IMR-90 (cell line): Measurements from ENCODE around the gene TAF10. TPM values are rescaled to one million over a fixed set of nuclear protein-coding genes. Genes with fewer than 3 reads are reported as not detected.

Experiments used
- ATAC-seq: fragments of 200-7000 bp; cut with Tn5 transposase; 2 replicates; pipeline ENCODE4 v1.9.1; 2020; ENCODE audit warnings: low read depth, mild to moderate bottlenecking, moderate library complexity
- BruUV-seq: library from RNA; stranded (reverse); fragments of 400-500 nt; replicated peaks from 2 replicates; lab custom pipeline; 2021; lab: Mats Ljungman, UMichigan
- CTCF ChIA-PET: fragments of 300-600 bp; formaldehyde crosslinking; extraction: SDS; loops from one replicate; lab custom pipeline; 2021; ENCODE audit warnings: antibody characterized with exemption; lab: Yijun Ruan, JAX
- POLR2A ChIA-PET: fragments of 300-600 bp; sonication (Branson Sonifier 250); formaldehyde crosslinking; loops from one replicate; lab custom pipeline; 2022; ENCODE audit warnings: antibody characterized with exemption; ENCODE audit not compliant: unreplicated experiment; lab: Charles Lee
- DNase-seq: peaks from one replicate; pipeline ENCODE4 v3.0.0; 2013
- H2AFZ ChIP-seq: replicated peaks from 2 replicates; pipeline ENCODE3; 2013; ENCODE audit warnings: low read length, mild to moderate bottlenecking; ENCODE audit not compliant: poor library complexity
- H2AK5ac ChIP-seq: 2 replicates; pipeline ENCODE4 v1.6.1; 2013; ENCODE audit warnings: low read depth, low read length, inconsistent platforms
- H2AK9ac ChIP-seq: replicated peaks from 2 replicates; pipeline ENCODE3; 2013; ENCODE audit warnings: mild to moderate bottlenecking, low read depth, low read length, moderate library complexity; ENCODE audit not compliant: poor library complexity
- H2BK120ac ChIP-seq: 2 replicates; pipeline ENCODE4 v1.6.1; 2013; ENCODE audit warnings: low read depth, low read length, inconsistent platforms
- H2BK15ac ChIP-seq: 3 replicates; pipeline ENCODE4 v1.6.1; 2013; ENCODE audit warnings: low read depth, low read length, inconsistent platforms
- H2BK20ac ChIP-seq: 2 replicates; pipeline ENCODE4 v1.6.1; 2013; ENCODE audit warnings: low read depth, mild to moderate bottlenecking, inconsistent platforms, low read length, moderate library complexity
- H2BK5ac ChIP-seq: 2 replicates; pipeline ENCODE4 v1.6.1; 2013; ENCODE audit warnings: mild to moderate bottlenecking, low read depth, low read length, inconsistent platforms; ENCODE audit not compliant: poor library complexity, severe bottlenecking
- H3K14ac ChIP-seq: replicated peaks from 2 replicates; pipeline ENCODE4 v1.6.1; 2013; ENCODE audit warnings: low read depth, low read length, inconsistent platforms
- H3K18ac ChIP-seq: 2 replicates; pipeline ENCODE4 v1.6.1; 2013; ENCODE audit warnings: low read depth, low read length, control low read depth
- H3K23ac ChIP-seq: 2 replicates; pipeline ENCODE4 v1.6.1; 2013; ENCODE audit warnings: low read depth, low read length, inconsistent platforms
- H3K27ac ChIP-seq: 2 replicates; pipeline ENCODE4 v1.5.1; 2013; ENCODE audit warnings: mild to moderate bottlenecking, control low read depth, low read length; ENCODE audit not compliant: insufficient read depth
- H3K27me3 ChIP-seq: 2 replicates; pipeline ENCODE4 v1.6.1; 2013; ENCODE audit warnings: low read length; ENCODE audit not compliant: control insufficient read depth, insufficient read depth
- H3K36me3 ChIP-seq: 2 replicates; pipeline ENCODE4 v1.6.1; 2013; ENCODE audit warnings: low read length, mixed read lengths; ENCODE audit not compliant: control insufficient read depth, insufficient read depth
- H3K4ac ChIP-seq: 2 replicates; pipeline ENCODE4 v1.6.1; 2013; ENCODE audit warnings: low read depth, low read length, inconsistent platforms
- H3K4me1 ChIP-seq: 2 replicates; pipeline ENCODE4 v1.6.1; 2013; ENCODE audit warnings: low read length, mixed read lengths; ENCODE audit not compliant: control insufficient read depth, insufficient read depth
- H3K4me2 ChIP-seq: 2 replicates; pipeline ENCODE4 v1.6.1; 2013; ENCODE audit warnings: low read depth, mild to moderate bottlenecking, control low read depth, low read length, moderate library complexity
- H3K4me3 ChIP-seq: 2 replicates; pipeline ENCODE4 v1.5.1; 2013; ENCODE audit warnings: low read depth, mild to moderate bottlenecking, control low read depth, low read length, moderate library complexity; ENCODE audit not compliant: insufficient read depth
- H3K56ac ChIP-seq: 2 replicates; pipeline ENCODE4 v1.6.1; 2013; ENCODE audit warnings: low read length, inconsistent platforms; ENCODE audit not compliant: insufficient read depth; ENCODE audit errors: extremely low read depth
- H3K79me1 ChIP-seq, 2 experiments: 2 replicates each; pipeline ENCODE4 v1.6.1; 2013; ENCODE audit warnings: low read length in 2 of 2, inconsistent platforms in 1 of 2, low read depth in 1 of 2
- H3K9ac ChIP-seq: 2 replicates; pipeline ENCODE4 v1.6.1; 2013; ENCODE audit warnings: low read depth, low read length, control low read depth
- H3K9me1 ChIP-seq: 2 replicates; pipeline ENCODE4 v1.6.1; 2013; ENCODE audit warnings: low read length, inconsistent platforms; ENCODE audit not compliant: insufficient read depth
- H3K9me3 ChIP-seq: 2 replicates; pipeline ENCODE4 v1.6.1; 2013; ENCODE audit warnings: low read length; ENCODE audit not compliant: control insufficient read depth, insufficient read depth
- H4K20me1 ChIP-seq: 2 replicates; pipeline ENCODE4 v1.6.1; 2013; ENCODE audit warnings: low read length, inconsistent platforms; ENCODE audit not compliant: insufficient read depth
- H4K5ac ChIP-seq: 2 replicates; pipeline ENCODE4 v1.6.1; 2013; ENCODE audit warnings: mild to moderate bottlenecking, low read depth, low read length, control low read depth
- H4K8ac ChIP-seq, 2 experiments: 2 replicates each; pipeline ENCODE4 v1.6.1; 2013; ENCODE audit warnings: low read depth in 2 of 2, low read length in 2 of 2, control low read depth in 1 of 2, inconsistent platforms in 1 of 2
- H4K91ac ChIP-seq: 2 replicates; pipeline ENCODE4 v1.6.1; 2013; ENCODE audit warnings: low read depth, low read length, inconsistent platforms; ENCODE audit not compliant: insufficient read depth
- BHLHE40 ChIP-seq: fragments of 150-350 bp; IDR thresholded peaks from 2 replicates; pipeline ENCODE4 v1.6.1; 2016; ENCODE audit warnings: mild to moderate bottlenecking, low read depth, low read length
- CHD1 ChIP-seq: IDR thresholded peaks from 2 replicates; pipeline ENCODE4 v1.6.1; 2012; ENCODE audit warnings: low read depth, low read length, improper control_type of control experiment
- CTCF ChIP-seq: conservative IDR thresholded peaks from 2 replicates; pipeline ENCODE4 v1.5.1; 2012; ENCODE audit warnings: mild to moderate bottlenecking, low read depth, low read length, improper control_type of control experiment
- FOS ChIP-seq: fragments of 150-350 bp; IDR thresholded peaks from 2 replicates; pipeline ENCODE4 v1.6.1; 2016; ENCODE audit warnings: low read depth, low read length
- MAZ ChIP-seq: IDR thresholded peaks from 2 replicates; pipeline ENCODE4 v1.6.1; 2012; ENCODE audit warnings: low read depth, mild to moderate bottlenecking, low read length, improper control_type of control experiment, moderate library complexity, borderline replicate concordance
- RCOR1 ChIP-seq: IDR thresholded peaks from 2 replicates; pipeline ENCODE4 v1.6.1; 2012; ENCODE audit warnings: mild to moderate bottlenecking, low read length, improper control_type of control experiment; ENCODE audit not compliant: insufficient replicate concordance
- USF2 ChIP-seq: fragments of 150-350 bp; IDR thresholded peaks from 2 replicates; pipeline ENCODE4 v1.6.1; 2017; ENCODE audit warnings: mild to moderate bottlenecking, antibody characterized with exemption, low read length, low read depth
- WGBS, 2 experiments: methylation state at CpG; one replicate each; pipeline versions ENCODE4 v1.1.5 to v1.1.7; 2013; ENCODE audit warnings: missing lambda C conversion rate in 2 of 2; ENCODE audit not compliant: insufficient read length in 1 of 2; ENCODE audit errors: extremely low coverage in 2 of 2; 5-methylcytosine and 5-hydroxymethylcytosine counted together
- dilution Hi-C: fragments of 300-500 bp; cut with HindIII; formaldehyde crosslinking; loops from one replicate; pipeline ENCODE4 v1.14.3; 2018; ENCODE audit warnings: low sequenced_read_pairs; ENCODE audit not compliant: unreplicated experiment
- in situ Hi-C: fragments of 300-500 bp; cut with MboI; formaldehyde crosslinking; loops from 3 replicates; pipeline ENCODE4 v1.14.3; 2019; ENCODE audit warnings: low sequenced_read_pairs, inconsistent platforms, mixed read lengths
- intact Hi-C: fragments of 100-400 bp; cut with micrococcal nuclease; formaldehyde crosslinking; loops from 2 replicates; pipeline ENCODE4 v1.10.0; 2022
- polyA plus RNA-seq, 3 experiments: library from polyadenylated mRNA; depleted of rRNA; stranded (reverse); fragments of >200 nt; gene quantifications; 2 replicates each; pipeline ENCODE4 v1.2.3, GENCODE V29; 2012; ENCODE audit warnings: low replicate concordance in 1 of 3
- total RNA-seq: library from RNA; depleted of rRNA; stranded (reverse); fragments of >200 nt; gene quantifications from 2 replicates; pipeline ENCODE4 v1.2.3, GENCODE V29; 2012

TAF10 gene
- total and polyA plus RNA-seq, 2 of the 4 experiments (the other 2 are of a cell fraction): 18.6 to 132 TPM

GRCh38 chr11:6660712-6661111 is 48.7 kb upstream of the TAF10 start:
- no peak overlapping the region for H3K18ac ChIP-seq
- no peak for ATAC-seq
- H3K4ac ChIP-seq: no peak overlapping the region
- no peak overlapping the region for H3K9ac ChIP-seq
- H4K8ac ChIP-seq: no peak overlapping the region
- H3K27ac ChIP-seq: no peak overlapping the region
- no peak overlapping the region for H4K5ac ChIP-seq
- no peaks in the 10 kb centered on the region for H3K79me1 ChIP-seq
- no peaks in the 10 kb centered on the region for H3K9me3 ChIP-seq
- H3K4me1 ChIP-seq: peaks cover 5% of the 10 kb centered on the region; the same call in 1 of the 2 replicates
- no peak overlapping the region for H2BK5ac ChIP-seq
- no peak overlapping the region for H3K14ac ChIP-seq
- no peaks in the 10 kb centered on the region for H4K20me1 ChIP-seq
- dilution Hi-C loops (no loop called here), intact Hi-C loops (no loop called here), in situ Hi-C loops (no loop called here)
- 0 out of 2 replicates have a peak, but pooled peaks cover 9% of the 10 kb centered on the region for H3K9me1 ChIP-seq
- H2BK15ac ChIP-seq: no peak overlapping the region
- H3K4me3 ChIP-seq: no peak overlapping the region
- no peak overlapping the region for H3K4me2 ChIP-seq
- TF ChIP-seq USF2: no peak
- no peak for TF ChIP-seq MAZ
- TF ChIP-seq BHLHE40: no peak
- no peak for TF ChIP-seq RCOR1
- no peak for TF ChIP-seq FOS
- TF ChIP-seq CTCF: no peak
- TF ChIP-seq CHD1: no peak
- no peak overlapping the region for H2BK120ac ChIP-seq
- no peak overlapping the region for H2BK20ac ChIP-seq
- no peaks in the 10 kb centered on the region for H3K36me3 ChIP-seq
- H3K23ac ChIP-seq: no peak overlapping the region
- no peak overlapping the region for H2AK9ac ChIP-seq
- H4K91ac ChIP-seq: no peak overlapping the region
- BruUV-seq: no TSS peak
- CTCF ChIA-PET: no interaction called here
- H3K27me3 ChIP-seq: peaks cover 7% of the 10 kb centered on the region; the same call in 1 of the 2 replicates
- H3K56ac ChIP-seq: no peak overlapping the region
- WGBS, 2 experiments: no CpG with 5 or more reads among the region's 3 CpGs
- DNase-seq: no peak
- POLR2A ChIA-PET: interaction anchor here (0.6 kb wide), 1 partner anchor 10 kb away, joined by 21 read pairs; no protein-coding TSS in a partner anchor
- no peak overlapping the region for H2AFZ ChIP-seq
- H2AK5ac ChIP-seq: no peak overlapping the region
